Naive thymus-derived CD8-positive, alpha-beta T cell (primary cell): ENCODE data around the gene CDKN1C. TPM values are rescaled to one million over a fixed set of nuclear protein-coding genes. Genes with fewer than 3 reads are reported as not detected.

Experiments
- ATAC-seq, 2 donors: fragments of 150-1000 bp; cut with Tn5 transposase in 1 of 2; sonication (Bioruptor Pico), chemical (Tn5 transposase) in 1 of 2; 1 replicate in 1 of 2; 2 replicates in 1 of 2; pipeline ENCODE4 v1.10.0; 2021; ENCODE audit warnings: mild to moderate bottlenecking in 2 of 2, moderate library complexity in 2 of 2
- POLR2A ChIA-PET: fragments of 350-600 bp; sonication (Branson Sonifier 250); formaldehyde crosslinking; loops from one replicate; lab custom pipeline; 2021; ENCODE audit warnings: antibody characterized with exemption; lab: Charles Lee
- DNase-seq, 10 donors: peaks; one replicate each; pipeline versions ENCODE4 v3.0.0 to v3.0.0-alpha.2; 2020 to 2022
- H3K27ac Mint-ChIP-seq, 10 donors: one replicate each; pipeline ENCODE4 v1.8.0; 2020 to 2022; ENCODE audit warnings: mild to moderate bottlenecking in 10 of 10, mixed read lengths in 10 of 10, moderate library complexity in 4 of 10, inconsistent platforms in 1 of 10
- H3K27me3 Mint-ChIP-seq, 5 donors: one replicate each; pipeline ENCODE4 v1.8.0; 2021 to 2022; ENCODE audit warnings: mixed read lengths in 5 of 5
- H3K36me3 Mint-ChIP-seq, 3 donors: one replicate each; pipeline ENCODE4 v1.8.0; 2020 to 2022; ENCODE audit warnings: mixed read lengths in 3 of 3, mild to moderate bottlenecking in 2 of 3, inconsistent platforms in 1 of 3
- H3K4me1 Mint-ChIP-seq, 4 donors: one replicate each; pipeline ENCODE4 v1.8.0; 2021 to 2022; ENCODE audit warnings: mixed read lengths in 4 of 4
- H3K4me3 Mint-ChIP-seq, 10 donors: one replicate each; pipeline ENCODE4 v1.8.0; 2020 to 2022; ENCODE audit warnings: mild to moderate bottlenecking in 10 of 10, mixed read lengths in 10 of 10, moderate library complexity in 6 of 10, inconsistent platforms in 1 of 10
- H3K9me3 Mint-ChIP-seq, 9 donors: one replicate each; pipeline ENCODE4 v1.8.0; 2020 to 2022; ENCODE audit warnings: mixed read lengths in 9 of 9, mild to moderate bottlenecking in 3 of 9, inconsistent platforms in 1 of 9, moderate library complexity in 1 of 9
- polyA plus RNA-seq, 3 donors: library from polyadenylated mRNA; unstranded; fragments of 300-500 nt; fragmentation: Illumina TruSeq; gene quantifications; one replicate each; pipeline ENCODE4 v1.2.3, GENCODE V29; 2021
- total RNA-seq, 8 experiments: library from RNA in 2 of 8; stranded (reverse) in 2 of 8; gene quantifications; one replicate each; pipeline ENCODE4 v1.2.3 and lab custom pipeline; 2021 to 2026

The CDKN1C gene
- total and polyA plus RNA-seq, 5 experiments from 2014 or later, result 0.27 to 4.4 (median 2.0) TPM; not detected in 1

DNA sequence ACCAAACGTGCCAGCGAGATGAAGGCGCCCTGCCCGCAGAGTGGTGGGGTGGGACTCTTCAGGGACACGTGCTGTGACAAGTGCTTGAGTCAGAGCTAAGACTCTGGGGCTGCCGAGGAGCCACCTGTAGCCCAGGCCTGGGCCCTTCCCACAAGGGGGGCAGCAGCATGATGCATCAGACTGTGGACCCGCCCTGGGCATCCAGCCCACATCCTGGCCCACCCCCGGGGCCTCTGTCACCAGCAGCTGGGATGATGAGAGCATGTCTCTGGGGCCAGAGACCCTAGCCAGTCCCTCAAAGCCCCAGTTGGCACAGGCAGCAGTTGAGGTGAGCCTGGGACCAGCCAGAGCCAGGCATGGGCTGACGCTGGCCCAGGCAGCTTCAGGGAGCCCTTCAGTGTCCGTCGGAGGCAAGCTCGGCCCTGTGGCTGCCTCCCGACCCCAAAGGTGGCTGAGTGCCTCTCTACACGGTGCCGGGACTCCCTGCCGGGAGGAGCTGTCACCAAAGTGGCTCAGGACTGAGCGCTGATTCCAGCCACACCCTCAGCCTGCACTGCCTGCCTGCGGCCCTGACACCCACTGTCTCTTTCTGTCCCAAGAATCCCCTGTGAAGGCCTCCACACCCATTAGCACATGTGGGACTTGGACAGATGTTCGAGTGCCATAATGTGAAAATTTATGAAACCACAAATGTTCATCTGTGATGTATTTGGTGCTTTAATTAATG lies 41.3 kb downstream of the CDKN1C start:
- POLR2A ChIA-PET, result no interaction called here
- no peak overlapping the region for H3K27ac Mint-ChIP-seq
- no peaks in the 10 kb centered on the region for H3K36me3 Mint-ChIP-seq
- H3K4me1 Mint-ChIP-seq, result peaks cover 0 to 26% (median 21%) of the 10 kb centered on the region in 4 donors
- no peaks in the 10 kb centered on the region for H3K9me3 Mint-ChIP-seq
- H3K27me3 Mint-ChIP-seq, result no peaks in the 10 kb centered on the region
- H3K4me3 Mint-ChIP-seq, result no peak overlapping the region
- ATAC-seq (peak; percentile 30 to 37), DNase-seq (no peak)

DNA sequence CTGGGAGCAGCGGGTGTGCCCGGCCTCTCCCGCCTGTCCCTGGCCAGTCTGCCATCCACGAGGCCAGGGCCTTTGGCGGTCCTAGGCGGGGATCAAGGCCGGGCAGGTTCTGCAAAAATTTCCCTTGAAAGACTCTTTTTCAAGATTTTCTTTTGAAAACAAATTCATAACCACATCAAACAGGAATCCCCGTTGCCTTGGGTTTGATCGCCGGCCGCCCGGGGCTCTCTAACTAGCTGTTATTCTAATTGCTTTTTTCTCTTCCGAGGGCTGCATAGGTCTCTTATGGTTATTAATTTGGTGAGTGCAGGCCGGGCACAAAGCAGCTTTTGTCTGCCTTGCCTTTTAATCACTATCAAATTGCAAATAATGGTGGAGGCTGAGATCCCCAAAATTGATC lies 42.0 kb downstream of the CDKN1C start:
- Mint-ChIP-seq H3K27me3 (no peaks in the 10 kb centered on the region), H3K36me3 (no peaks in the 10 kb centered on the region), H3K4me3 (no peak overlapping the region), H3K9me3 (no peaks in the 10 kb centered on the region), H3K27ac (no peak overlapping the region), H3K4me1 (peaks cover 0 to 26% (median 21%) of the 10 kb centered on the region in 4 donors)
- DNase-seq (no peak), ATAC-seq (peak in 1 of 2 donors; percentile 23)
- POLR2A ChIA-PET, result interaction anchor here (0.5 kb wide), 1 partner anchor 90 kb away, joined by 3 read pairs; no protein-coding TSS in a partner anchor

DNA sequence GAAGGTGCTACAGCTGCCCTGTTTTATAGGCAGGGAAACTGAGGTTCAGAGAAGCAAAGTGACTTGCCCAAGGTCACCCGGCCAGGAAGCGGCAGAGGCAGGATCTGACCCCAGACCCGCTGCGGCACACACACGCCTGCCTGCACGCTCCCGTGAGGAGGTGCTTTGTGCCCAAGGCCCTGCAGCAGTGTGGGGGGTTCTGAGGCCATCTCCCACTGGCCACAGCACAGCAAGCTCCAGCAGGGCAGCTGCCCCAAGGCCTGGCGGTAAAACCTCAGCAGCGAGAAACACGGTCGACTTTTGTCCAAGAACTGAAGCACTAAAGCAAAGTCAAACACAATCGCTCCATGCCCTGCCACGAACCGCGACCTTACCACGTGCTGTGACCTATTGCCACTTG lies 42.7 kb downstream of the CDKN1C start:
- POLR2A ChIA-PET, result interaction anchor here (0.6 kb wide), 1 partner anchor 1075 kb away, joined by 3 read pairs; no protein-coding TSS in a partner anchor
- Mint-ChIP-seq H3K27me3 (no peaks in the 10 kb centered on the region), H3K27ac (no peak overlapping the region), H3K9me3 (no peaks in the 10 kb centered on the region), H3K4me3 (no peak overlapping the region), H3K4me1 (peaks cover 0 to 26% (median 24%) of the 10 kb centered on the region in 4 donors), H3K36me3 (no peaks in the 10 kb centered on the region)
- DNase-seq (no peak), ATAC-seq (no peak)

DNA sequence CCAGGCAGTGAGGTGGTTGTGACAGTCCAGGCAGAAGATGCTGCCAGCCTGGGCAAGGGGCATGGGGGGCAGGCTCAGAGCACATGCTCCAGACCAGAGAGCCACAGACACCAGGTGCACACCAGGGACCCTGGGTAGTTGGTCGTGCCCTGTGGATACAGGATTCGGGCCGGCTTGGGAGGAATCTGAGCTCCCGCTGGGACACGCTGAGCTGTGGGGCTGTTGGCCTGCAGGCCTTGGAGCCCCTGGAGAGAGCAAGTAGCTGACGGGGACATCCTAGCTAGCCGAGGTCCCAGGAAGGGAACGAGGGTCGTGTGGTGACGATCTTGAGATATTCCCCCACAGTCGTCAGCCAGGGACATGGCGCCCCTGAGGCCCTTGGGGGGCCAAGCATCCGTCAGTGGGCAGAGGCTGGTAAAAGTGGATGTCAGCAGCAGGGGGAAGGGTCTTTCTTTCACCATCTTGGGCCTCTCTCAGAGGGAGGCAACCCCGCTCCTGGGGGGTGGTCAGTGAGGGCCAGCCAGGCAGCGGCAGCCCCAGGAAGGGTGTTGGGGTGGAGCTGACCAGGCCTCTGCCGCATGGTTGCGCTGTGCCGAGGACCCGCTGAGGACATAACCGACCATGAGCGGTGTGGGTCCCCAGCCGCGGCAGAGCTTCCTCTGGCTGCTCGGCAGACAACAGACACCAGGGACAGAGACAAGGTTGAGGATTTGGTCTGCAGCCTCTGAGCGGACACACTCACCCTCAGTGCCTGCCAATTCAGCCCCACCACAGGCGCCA lies 44.0 kb downstream of the CDKN1C start:
- no peaks in the 10 kb centered on the region for H3K9me3 Mint-ChIP-seq
- no peaks in the 10 kb centered on the region for H3K36me3 Mint-ChIP-seq
- no peaks in the 10 kb centered on the region for H3K27me3 Mint-ChIP-seq
- DNase-seq, result no peak
- POLR2A ChIA-PET, result no interaction called here
- H3K27ac Mint-ChIP-seq, result peak overlapping the region in 2 of 10 donors; percentile 59 to 60
- peaks cover 0 to 29% (median 23%) of the 10 kb centered on the region in 4 donors for H3K4me1 Mint-ChIP-seq
- no peak for ATAC-seq
- H3K4me3 Mint-ChIP-seq, result no peak overlapping the region

DNA sequence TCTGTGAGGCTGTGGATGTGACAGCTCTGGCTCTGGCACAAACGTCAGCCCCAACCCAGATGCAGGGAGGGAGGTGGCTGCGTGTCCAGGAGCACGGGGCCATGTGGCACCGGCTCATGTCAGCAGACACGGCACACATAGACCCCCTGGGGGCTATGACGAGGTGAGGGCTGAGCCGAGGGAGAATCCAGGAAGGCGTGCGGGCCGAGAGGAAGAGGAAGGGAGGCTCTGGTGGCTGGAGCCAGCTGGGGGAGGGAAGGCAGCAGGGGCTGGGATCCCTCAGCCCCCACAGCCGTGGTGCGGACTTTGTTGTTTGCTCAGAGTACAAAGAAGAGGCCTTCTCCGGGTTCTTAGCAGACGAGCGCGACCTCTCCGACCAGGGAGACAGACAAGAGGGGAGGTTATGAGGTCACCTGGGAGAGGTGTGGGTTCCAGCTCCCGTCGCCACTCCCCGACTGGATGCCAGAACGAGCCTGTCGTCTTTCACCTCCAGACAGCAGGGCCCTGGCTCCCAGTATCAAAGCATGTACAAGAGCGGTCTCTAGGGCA lies 46.1 kb downstream of the CDKN1C start:
- Mint-ChIP-seq H3K27ac (no peak overlapping the region), H3K4me3 (no peak overlapping the region), H3K27me3 (no peaks in the 10 kb centered on the region), H3K36me3 (no peaks in the 10 kb centered on the region), H3K4me1 (peaks cover 1 to 37% (median 25%) of the 10 kb centered on the region in 4 donors), H3K9me3 (no peaks in the 10 kb centered on the region)
- no peak for DNase-seq
- POLR2A ChIA-PET, result no interaction called here
- no peak for ATAC-seq

DNA sequence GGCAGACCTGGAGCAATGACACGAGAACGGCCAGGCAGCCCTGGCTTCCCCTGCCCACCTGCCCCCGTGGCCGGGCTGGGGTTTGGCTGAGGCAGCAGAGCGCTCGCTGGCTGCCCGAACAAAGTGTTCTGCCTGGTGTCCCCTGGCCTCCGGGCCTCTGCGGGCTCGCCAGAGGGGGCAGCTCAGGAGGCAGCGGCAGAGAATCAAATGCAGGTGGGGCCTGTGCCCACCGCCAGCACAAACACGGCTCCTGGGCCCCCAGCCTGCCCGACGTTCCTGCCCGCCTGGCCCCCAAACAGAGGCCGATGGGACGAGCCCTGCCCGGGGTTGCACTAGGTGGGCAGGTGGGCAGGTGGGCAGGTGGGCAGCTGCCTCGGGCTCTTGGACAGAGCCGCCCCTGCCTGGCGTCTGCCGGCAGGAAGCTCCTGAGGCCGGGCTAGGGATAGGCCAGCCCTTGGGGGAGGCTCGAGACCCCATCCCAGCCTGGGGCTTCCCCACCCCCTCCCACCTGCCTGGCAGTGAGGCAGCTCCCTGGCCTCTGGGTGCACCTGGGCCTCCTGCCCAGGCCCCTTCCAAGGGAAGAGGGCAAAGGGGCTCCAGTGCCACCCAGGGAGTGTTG lies 46.8 kb downstream of the CDKN1C start:
- Mint-ChIP-seq H3K36me3 (no peaks in the 10 kb centered on the region), H3K4me1 (peaks cover 1 to 35% (median 25%) of the 10 kb centered on the region in 4 donors), H3K27ac (no peak overlapping the region), H3K9me3 (no peaks in the 10 kb centered on the region), H3K4me3 (no peak overlapping the region), H3K27me3 (no peaks in the 10 kb centered on the region)
- DNase-seq (no peak), ATAC-seq (no peak)
- POLR2A ChIA-PET, result no interaction called here

- Mint-ChIP-seq H3K27me3 (no peaks in the 10 kb centered on the region), H3K4me3 (no peak overlapping the region), H3K9me3 (no peaks in the 10 kb centered on the region), H3K36me3 (no peaks in the 10 kb centered on the region), H3K4me1 (peaks cover 1 to 28% (median 23%) of the 10 kb centered on the region in 4 donors), H3K27ac (peak overlapping the region in 4 of 10 donors; percentile 6 to 55 (median 37))
- DNase-seq (no peak), ATAC-seq (no peak)
- POLR2A ChIA-PET, result no interaction called here
Measured at GRCh38 chr11:2838091-2838490, 47.5 kb downstream of the CDKN1C start.

- no peaks in the 10 kb centered on the region for H3K36me3 Mint-ChIP-seq
- DNase-seq, result no peak
Measured at GRCh38 chr11:2837651-2838050, 47.9 kb downstream of the CDKN1C start.

GRCh38 chr11:2837096-2837601 lies 48.4 kb downstream of the CDKN1C start:
- no peak overlapping the region for H3K4me3 Mint-ChIP-seq
- POLR2A ChIA-PET, result no interaction called here
- DNase-seq (no peak), ATAC-seq (no peak)
- H3K4me1 Mint-ChIP-seq, result peaks cover 1 to 20% (median 17%) of the 10 kb centered on the region in 4 donors
- no peaks in the 10 kb centered on the region for H3K36me3 Mint-ChIP-seq
- H3K27ac Mint-ChIP-seq, result no peak overlapping the region
- no peaks in the 10 kb centered on the region for H3K9me3 Mint-ChIP-seq
- no peaks in the 10 kb centered on the region for H3K27me3 Mint-ChIP-seq

More at GRCh38 chr11:2837651-2838050, 47.9 kb downstream of the CDKN1C start:
- Mint-ChIP-seq H3K4me3 (no peak overlapping the region), H3K27me3 (no peaks in the 10 kb centered on the region), H3K27ac (peak overlapping the region in 1 of 10 donors; percentile 55), H3K9me3 (no peaks in the 10 kb centered on the region), H3K4me1 (peaks cover 1 to 24% (median 20%) of the 10 kb centered on the region in 4 donors)
- no peak for ATAC-seq
- POLR2A ChIA-PET, result no interaction called here

DNA sequence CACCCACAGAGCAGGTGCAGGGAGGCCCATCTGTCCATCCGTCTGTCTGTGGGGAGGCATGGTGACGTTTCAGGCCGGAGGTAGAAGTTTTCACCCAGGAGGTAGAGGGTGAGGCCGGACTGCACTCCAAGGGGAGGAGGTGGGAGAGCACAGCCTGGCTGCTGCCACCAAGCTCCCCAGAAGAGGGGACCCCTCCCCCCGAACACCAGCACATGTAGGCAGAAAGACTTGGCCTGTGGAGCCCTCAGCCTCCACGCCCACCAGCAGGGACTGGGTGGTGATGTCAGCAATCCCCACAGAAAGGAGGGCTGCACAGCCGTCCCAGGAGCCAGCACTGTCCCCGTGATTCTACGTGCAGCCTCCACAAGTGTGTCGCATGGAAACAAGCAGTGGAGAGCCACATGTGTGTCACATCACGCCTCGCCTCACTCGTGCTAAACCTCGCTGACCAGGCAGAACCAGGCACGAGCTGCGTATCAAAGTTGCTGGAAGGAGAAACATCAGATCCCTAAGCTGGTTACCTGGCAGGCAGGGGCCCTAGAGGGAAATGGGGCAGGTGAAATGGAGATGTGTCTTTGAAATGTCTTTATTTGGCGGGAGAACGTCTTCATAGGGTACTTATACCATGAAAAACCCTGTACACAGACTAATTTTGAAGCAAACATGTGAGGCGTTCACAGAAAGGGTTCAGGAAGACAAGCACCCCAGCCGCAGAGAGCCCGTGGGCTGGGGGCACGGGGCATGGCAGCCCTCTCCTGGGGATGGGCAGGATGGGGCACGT lies 49.1 kb downstream of the CDKN1C start:
- Mint-ChIP-seq H3K27ac (peak overlapping the region in 4 of 10 donors; percentile 34 to 84 (median 66)), H3K27me3 (no peaks in the 10 kb centered on the region), H3K9me3 (no peaks in the 10 kb centered on the region), H3K4me3 (no peak overlapping the region), H3K4me1 (peaks cover 1 to 19% (median 16%) of the 10 kb centered on the region in 4 donors), H3K36me3 (no peaks in the 10 kb centered on the region)
- no peak for ATAC-seq
- POLR2A ChIA-PET, result no interaction called here
- DNase-seq, result no peak

GRCh38 chr11:2835751-2836150 lies 49.8 kb downstream of the CDKN1C start:
- ATAC-seq (no peak), DNase-seq (no peak)
- Mint-ChIP-seq H3K27ac (peak overlapping the region in 2 of 10 donors; percentile 40 to 81), H3K4me3 (no peak overlapping the region), H3K27me3 (no peaks in the 10 kb centered on the region), H3K4me1 (peaks cover 1 to 14% (median 11%) of the 10 kb centered on the region in 4 donors), H3K36me3 (no peaks in the 10 kb centered on the region), H3K9me3 (no peaks in the 10 kb centered on the region)
- POLR2A ChIA-PET, result no interaction called here

DNA sequence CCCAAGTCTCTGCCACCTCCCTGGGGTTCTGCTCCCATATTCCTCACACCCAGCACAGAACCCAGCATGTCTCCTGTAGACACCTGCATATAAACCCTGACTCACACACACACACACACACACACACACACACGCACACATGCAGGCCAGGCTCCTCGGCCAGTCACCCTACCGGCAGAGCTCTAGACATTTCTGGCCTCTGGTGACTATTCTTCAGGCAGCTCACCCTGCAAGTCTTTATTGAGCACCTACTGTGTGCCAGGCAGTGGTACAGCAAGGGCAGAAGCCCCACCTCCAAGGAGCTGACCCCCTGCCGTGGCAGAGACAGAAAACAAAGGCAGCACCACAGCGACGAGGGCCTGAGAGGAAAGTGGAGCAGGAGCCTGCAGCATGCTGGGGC lies 50.3 kb downstream of the CDKN1C start:
- Mint-ChIP-seq H3K27me3 (no peaks in the 10 kb centered on the region), H3K36me3 (no peaks in the 10 kb centered on the region), H3K9me3 (no peaks in the 10 kb centered on the region), H3K27ac (peak overlapping the region in 3 of 10 donors; percentile 34 to 81 (median 50)), H3K4me3 (no peak overlapping the region), H3K4me1 (peaks cover 1 to 13% (median 11%) of the 10 kb centered on the region in 4 donors)
- POLR2A ChIA-PET, result no interaction called here
- DNase-seq (no peak), ATAC-seq (no peak)
